H1 (cell line): ENCODE results near the gene TBC1D3I. TPM values are rescaled to one million over a fixed set of nuclear protein-coding genes. Genes with fewer than 3 reads are reported as not detected.
"Not testable (repeated sequence)": the region's sequence is repeated elsewhere in the genome, so short reads cannot be mapped to it uniquely, and the experiment has no call there.

ENCODE experiments used
- CTCF ChIA-PET: fragments of 300-600 bp; sonication (Branson Sonifier 250); formaldehyde crosslinking; loops from one replicate; lab custom pipeline; 2021; ENCODE audit not compliant: partially characterized antibody; lab: Charles Lee
- POLR2A ChIA-PET: fragments of 300-600 bp; sonication (Branson Sonifier 250); formaldehyde crosslinking; loops from one replicate; lab custom pipeline; 2021; ENCODE audit warnings: inconsistent platforms; ENCODE audit not compliant: partially characterized antibody; lab: Charles Lee
- DNase-seq, 2 experiments: peaks; one replicate each; pipeline versions ENCODE4 v3.0.0 to v3.0.0-alpha.2; 2010 to 2022; ENCODE audit warnings: low spot score in 2 of 2, low read depth in 1 of 2, mixed read lengths in 1 of 2
- FAIRE-seq: peaks from 2 replicates; lab custom pipeline; 2011; peaks lifted over from hg19 to GRCh38; lab: Jason Lieb, UNC
- H2AFZ ChIP-seq: 2 replicates; pipeline ENCODE4 v1.8.1; 2012; ENCODE audit warnings: low read length, inconsistent platforms
- H2AK5ac ChIP-seq: 2 replicates; pipeline ENCODE4 v1.6.1; 2013; ENCODE audit warnings: low read depth, low read length
- H2BK120ac ChIP-seq: replicated peaks from 2 replicates; pipeline ENCODE3; 2013; ENCODE audit warnings: low read depth, low read length, inconsistent platforms
- H2BK12ac ChIP-seq: 2 replicates; pipeline ENCODE4 v1.6.1; 2013; ENCODE audit warnings: low read depth, low read length
- H2BK15ac ChIP-seq: 2 replicates; pipeline ENCODE4 v1.6.1; 2013; ENCODE audit warnings: low read length
- H2BK20ac ChIP-seq: 2 replicates; pipeline ENCODE4 v1.6.1; 2013; ENCODE audit warnings: low read length
- H2BK5ac ChIP-seq: 2 replicates; pipeline ENCODE4 v1.6.1; 2013; ENCODE audit warnings: low read depth, low read length
- H3K14ac ChIP-seq: 2 replicates; pipeline ENCODE4 v1.6.1; 2013; ENCODE audit warnings: inconsistent platforms; ENCODE audit not compliant: insufficient read length
- H3K18ac ChIP-seq: 2 replicates; pipeline ENCODE4 v1.6.1; 2013; ENCODE audit warnings: low read length; ENCODE audit errors: extremely low read depth
- H3K23ac ChIP-seq: 2 replicates; pipeline ENCODE4 v1.6.1; 2013; ENCODE audit warnings: inconsistent platforms; ENCODE audit not compliant: insufficient read length
- H3K23me2 ChIP-seq: 2 replicates; pipeline ENCODE4 v1.6.1; 2013; ENCODE audit warnings: low read depth, low read length
- H3K27ac ChIP-seq: 2 replicates; pipeline ENCODE4 v1.6.1; 2011; ENCODE audit warnings: low read depth, low read length, inconsistent platforms
- H3K27me3 ChIP-seq, 4 experiments: replicated peaks in 1 of 4; 1 replicate in 1 of 4; 2 replicates in 3 of 4; pipeline versions ENCODE4 v1.6.1 to v1.8.1; 2011 to 2013; ENCODE audit warnings: low read length in 3 of 4, mild to moderate bottlenecking in 3 of 4, inconsistent platforms in 2 of 4, mixed read lengths in 2 of 4, moderate library complexity in 1 of 4; ENCODE audit not compliant: control insufficient read depth in 3 of 4, insufficient read depth in 3 of 4; ENCODE audit errors: extremely low read depth in 1 of 4
- H3K36me3 ChIP-seq, 4 experiments: 2 replicates each; pipeline versions ENCODE4 v1.6.1 to v1.8.1; 2011 to 2013; ENCODE audit warnings: mild to moderate bottlenecking in 4 of 4, low read length in 3 of 4, moderate library complexity in 2 of 4, control low read depth in 1 of 4, inconsistent platforms in 1 of 4; ENCODE audit not compliant: insufficient read depth in 4 of 4, control insufficient read depth in 2 of 4
- H3K4ac ChIP-seq: replicated peaks from 2 replicates; pipeline ENCODE3; 2013; ENCODE audit warnings: low read length, low read depth, mixed read lengths, inconsistent platforms; ENCODE audit not compliant: insufficient read length
- H3K4me1 ChIP-seq, 4 experiments: replicated peaks in 1 of 4; 1 replicate in 1 of 4; 2 replicates in 3 of 4; pipeline versions ENCODE4 v1.6.1 to v1.8.1; 2011 to 2013; ENCODE audit warnings: low read length in 3 of 4, inconsistent platforms in 2 of 4, mixed read lengths in 1 of 4; ENCODE audit not compliant: insufficient read depth in 4 of 4, control insufficient read depth in 3 of 4
- H3K4me2 ChIP-seq, 2 experiments: 2 replicates each; pipeline versions ENCODE4 v1.6.1 to v1.8.1; 2011 to 2013; ENCODE audit warnings: low read depth in 2 of 2, low read length in 2 of 2, control low read depth in 1 of 2, inconsistent platforms in 1 of 2, mild to moderate bottlenecking in 1 of 2; ENCODE audit not compliant: insufficient read depth in 1 of 2
- H3K4me3 ChIP-seq, 4 experiments: fragments of 200-600, 300-600 bp in 1 of 4; sonication (generic), shearing (Covaris generic), sonication (Bioruptor Twin) in 1 of 4; 2 replicates each; pipeline versions ENCODE4 v1.5.1 to v1.8.1; 2011 to 2016; ENCODE audit warnings: low read length in 4 of 4, low read depth in 3 of 4, control low read depth in 2 of 4, inconsistent platforms in 2 of 4, mild to moderate bottlenecking in 2 of 4, mixed read lengths in 1 of 4, moderate library complexity in 1 of 4; ENCODE audit not compliant: insufficient read depth in 2 of 4; ENCODE audit errors: extremely low read depth in 1 of 4
- H3K56ac ChIP-seq: replicated peaks from 2 replicates; pipeline ENCODE3; 2013; ENCODE audit warnings: low read depth, mild to moderate bottlenecking, mixed read lengths, low read length, inconsistent platforms; ENCODE audit not compliant: insufficient read length
- H3K79me1 ChIP-seq: 2 replicates; pipeline ENCODE4 v1.6.1; 2013; ENCODE audit warnings: low read depth, low read length, control low read depth
- H3K79me2 ChIP-seq, 2 experiments: 2 replicates each; pipeline versions ENCODE4 v1.6.1 to v1.8.1; 2012 to 2013; ENCODE audit warnings: low read length in 2 of 2, mild to moderate bottlenecking in 2 of 2, inconsistent platforms in 1 of 2; ENCODE audit not compliant: insufficient read depth in 2 of 2, control insufficient read depth in 1 of 2
- H3K9ac ChIP-seq, 4 experiments: replicated peaks in 1 of 4; 1 replicate in 1 of 4; 2 replicates in 3 of 4; pipeline versions ENCODE4 v1.6.1 to v1.8.1; 2011 to 2013; ENCODE audit warnings: low read depth in 3 of 4, low read length in 3 of 4, control low read depth in 2 of 4, mild to moderate bottlenecking in 2 of 4, moderate library complexity in 2 of 4, inconsistent platforms in 1 of 4; ENCODE audit errors: extremely low read depth in 1 of 4
- H3K9me3 ChIP-seq, 2 experiments: 2 replicates each; pipeline versions ENCODE4 v1.6.1 to v1.8.1; 2012 to 2013; ENCODE audit warnings: mild to moderate bottlenecking in 2 of 2, moderate library complexity in 2 of 2, control low read depth in 1 of 2, inconsistent platforms in 1 of 2, low read depth in 1 of 2, low read length in 1 of 2, mixed read lengths in 1 of 2; ENCODE audit not compliant: insufficient read depth in 2 of 2
- H4K20me1 ChIP-seq, 2 experiments: replicated peaks in 1 of 2; 2 replicates each; pipeline versions ENCODE3 to v1.8.1; 2011 to 2013; ENCODE audit warnings: inconsistent platforms in 2 of 2, low read length in 2 of 2, mild to moderate bottlenecking in 1 of 2; ENCODE audit not compliant: insufficient read depth in 2 of 2, control insufficient read depth in 1 of 2
- H4K5ac ChIP-seq: 2 replicates; pipeline ENCODE4 v1.6.1; 2013; ENCODE audit warnings: low read length, low read depth, mixed read lengths, inconsistent platforms; ENCODE audit not compliant: insufficient read length
- H4K8ac ChIP-seq: 2 replicates; pipeline ENCODE4 v1.8.0; 2013; ENCODE audit warnings: mild to moderate bottlenecking, moderate library complexity, low read length, inconsistent platforms; ENCODE audit not compliant: insufficient read depth; ENCODE audit errors: extremely low read depth
- H4K91ac ChIP-seq: replicated peaks from 2 replicates; pipeline ENCODE3; 2013; ENCODE audit warnings: low read length, mixed read lengths, inconsistent platforms; ENCODE audit not compliant: insufficient read length
- WGBS, 2 experiments: shearing (Covaris generic) in 1 of 2; methylation state at CpG; one replicate each; pipeline versions ENCODE4 v1.1.6 to v1.1.7; 2013 to 2015; ENCODE audit warnings: low lambda C conversion rate in 2 of 2, mixed read lengths in 2 of 2, inconsistent platforms in 1 of 2, low coverage in 1 of 2, missing lambda C conversion rate in 1 of 2; ENCODE audit not compliant: insufficient replicate concordance in 2 of 2, insufficient coverage in 1 of 2, insufficient read length in 1 of 2; ENCODE audit errors: extremely low coverage in 1 of 2, missing lambda C conversion rate in 1 of 2; 5-methylcytosine and 5-hydroxymethylcytosine counted together
- polyA plus RNA-seq, 7 experiments: library from polyadenylated mRNA; depleted of rRNA in 3 of 7; stranded (reverse) in 5 of 7; unstranded in 2 of 7; fragments of >200 nt in 5 of 7; fragments of 200-250 nt in 2 of 7; gene quantifications; 1 replicate in 5 of 7; 2 replicates in 1 of 7; 4 replicates in 1 of 7; pipeline versions ENCODE4 v1.2.1 to v1.2.3, GENCODE V29; 2011 to 2013; ENCODE audit warnings: missing spikeins in 2 of 7, mixed read lengths in 2 of 7
- total RNA-seq: library from RNA; stranded (reverse); fragmentation: NEBNext Ultra II Directional; extraction: Animal tissue kit (Norgen Biotek cat#: 25700); gene quantifications from 2 replicates; pipeline ENCODE4 v1.2.1, GENCODE V29; 2021

TBC1D3I gene
- total and polyA plus RNA-seq, 2 of the 8 experiments (the other 6 are each of a cell fraction or from before 2014, with no cell fraction given) = 2.3 TPM; not detected in 1

DNA sequence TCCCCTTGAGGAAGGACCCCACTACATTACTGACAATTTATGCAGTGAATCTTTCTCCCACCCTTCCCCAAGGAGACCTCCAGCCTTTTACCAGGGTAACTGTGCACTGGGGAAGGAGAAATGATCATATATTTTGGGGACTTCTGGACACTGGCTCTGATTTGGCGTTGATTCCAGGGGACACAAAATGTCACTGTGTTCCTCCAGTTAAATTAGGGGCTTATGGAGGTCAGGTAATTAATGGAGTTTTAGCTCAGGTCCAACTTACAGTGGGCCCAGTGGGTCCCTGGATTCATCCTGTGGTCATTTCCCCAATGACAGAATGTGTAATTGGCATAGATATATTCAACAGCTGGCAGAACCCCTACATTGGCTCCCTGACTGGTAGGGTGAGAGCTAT is 44.8 kb downstream of the TBC1D3I start:
- H3K23ac ChIP-seq, H4K20me1 ChIP-seq, H3K18ac ChIP-seq, H2BK15ac ChIP-seq, H3K9ac ChIP-seq, H3K27ac ChIP-seq, H3K4ac ChIP-seq, H3K4me1 ChIP-seq, H2AFZ ChIP-seq, H4K8ac ChIP-seq, H2AK5ac ChIP-seq, H3K79me1 ChIP-seq, DNase-seq, H2BK12ac ChIP-seq, H2BK5ac ChIP-seq, H2BK120ac ChIP-seq, H3K79me2 ChIP-seq, H3K14ac ChIP-seq, FAIRE-seq, H4K5ac ChIP-seq, H3K56ac ChIP-seq, H3K23me2 ChIP-seq, H3K27me3 ChIP-seq, H2BK20ac ChIP-seq, CTCF ChIA-PET, POLR2A ChIA-PET, H3K4me2 ChIP-seq, H3K4me3 ChIP-seq, H4K91ac ChIP-seq, H3K36me3 ChIP-seq: not testable (repeated sequence)
- 100% methylated on average over 1 of the region's 1 CpG; no CpG with 5 or more reads in 1 of the 2 experiments for WGBS, 2 experiments
- peaks cover 18 to 30% of the 10 kb centered on the region in 2 experiments; a peak in 3 of 4 replicates for H3K9me3 ChIP-seq
